Endothelial cell of umbilical vein (primary cell): ENCODE data around the gene UNC5B. TPM values are rescaled to one million over a fixed set of nuclear protein-coding genes. Genes with fewer than 3 reads are reported as not detected.

Source experiments
- BruUV-seq: library from RNA; stranded (reverse); fragments of 400-500 nt; replicated peaks from 2 replicates; lab custom pipeline; 2021; lab: Mats Ljungman, UMichigan
- CTCF ChIA-PET: fragments of 300-600, 350-600 bp; sonication (Branson Sonifier 250); formaldehyde crosslinking; loops from one replicate; lab custom pipeline; 2021; ENCODE audit warnings: antibody characterized with exemption, inconsistent platforms; lab: Charles Lee
- POLR2A ChIA-PET: fragments of 300-600, 350-600 bp; sonication (Branson Sonifier 250); formaldehyde crosslinking; loops from one replicate; lab custom pipeline; 2021; ENCODE audit warnings: antibody characterized with exemption, inconsistent platforms; lab: Charles Lee
- DNase-seq: peaks from one replicate; pipeline ENCODE4 v3.0.0-alpha.2; 2011; ENCODE audit warnings: low read depth, low spot score
- FAIRE-seq: peaks from 2 replicates; lab custom pipeline; 2011; peaks lifted over from hg19 to GRCh38; lab: Jason Lieb, UNC
- H2AFZ ChIP-seq: 2 replicates; pipeline ENCODE4 v1.6.0; 2012; ENCODE audit warnings: low read depth, low read length, control low read depth, inconsistent platforms
- H3K27ac ChIP-seq: 2 replicates; pipeline ENCODE4 v1.5.1; 2011; ENCODE audit warnings: low read depth, mild to moderate bottlenecking, control low read depth, low read length, moderate library complexity; ENCODE audit not compliant: insufficient read depth
- H3K27me3 ChIP-seq, 2 experiments: 2 replicates each; pipeline versions ENCODE4 v1.6.0 to v1.6.1; 2011; ENCODE audit warnings: low read length in 2 of 2, mixed read lengths in 1 of 2; ENCODE audit not compliant: control insufficient read depth in 2 of 2, insufficient read depth in 2 of 2
- H3K36me3 ChIP-seq, 2 experiments: 2 replicates in 1 of 2; 3 replicates in 1 of 2; pipeline ENCODE4 v1.5.1; 2011; ENCODE audit warnings: low read length in 2 of 2, mild to moderate bottlenecking in 1 of 2, moderate library complexity in 1 of 2; ENCODE audit not compliant: control insufficient read depth in 2 of 2, insufficient read depth in 2 of 2; ENCODE audit errors: extremely low read depth in 1 of 2
- H3K4me1 ChIP-seq: 3 replicates; pipeline ENCODE4 v1.5.1; 2011; ENCODE audit warnings: mild to moderate bottlenecking, low read length; ENCODE audit not compliant: control insufficient read depth, insufficient read depth; ENCODE audit errors: extremely low read depth
- H3K4me2 ChIP-seq: 2 replicates; pipeline ENCODE4 v1.6.1; 2011; ENCODE audit warnings: low read length, control low read depth, mixed read lengths; ENCODE audit not compliant: insufficient read depth
- H3K4me3 ChIP-seq, 3 experiments: fragments of 200-600 bp in 1 of 3; sonication (generic), shearing (Covaris generic) in 1 of 3; replicated peaks in 1 of 3; 2 replicates each; pipeline ENCODE4 v1.5.1; 2011 to 2016; ENCODE audit warnings: control low read depth in 3 of 3, low read length in 3 of 3, mild to moderate bottlenecking in 2 of 3, inconsistent platforms in 1 of 3, low read depth in 1 of 3, moderate library complexity in 1 of 3; ENCODE audit not compliant: insufficient read depth in 1 of 3
- H3K79me2 ChIP-seq: 2 replicates; pipeline ENCODE4 v1.6.0; 2012; ENCODE audit warnings: low read length, inconsistent platforms; ENCODE audit not compliant: control insufficient read depth, insufficient read depth
- H3K9ac ChIP-seq: replicated peaks from 2 replicates; pipeline ENCODE3; 2011; ENCODE audit warnings: low read length, control low read depth; ENCODE audit not compliant: insufficient read depth; ENCODE audit errors: extremely low read depth
- H3K9me1 ChIP-seq: replicated peaks from 3 replicates; pipeline ENCODE4 v1.6.0; 2011; ENCODE audit warnings: mild to moderate bottlenecking, low read length; ENCODE audit not compliant: control insufficient read depth, insufficient read depth; ENCODE audit errors: extremely low read depth
- H3K9me3 ChIP-seq: replicated peaks from 2 replicates; pipeline ENCODE4 v1.5.1; 2012; ENCODE audit warnings: low read length, inconsistent platforms; ENCODE audit not compliant: control insufficient read depth, insufficient read depth
- H4K20me1 ChIP-seq: replicated peaks from 2 replicates; pipeline ENCODE3; 2011; ENCODE audit warnings: mild to moderate bottlenecking, low read length; ENCODE audit not compliant: control insufficient read depth, insufficient read depth; ENCODE audit errors: extremely low read depth
- EZH2 ChIP-seq: IDR thresholded peaks from 2 replicates; pipeline ENCODE4 v1.6.1; 2012; ENCODE audit warnings: borderline replicate concordance, low read depth, mild to moderate bottlenecking, moderate library complexity, low read length, inconsistent platforms; ENCODE audit not compliant: severe bottlenecking
- FOS ChIP-seq: IDR thresholded peaks from 2 replicates; pipeline ENCODE4 v1.6.1; 2011; ENCODE audit warnings: mild to moderate bottlenecking, low read length, moderate library complexity, borderline replicate concordance; ENCODE audit not compliant: insufficient read depth
- GATA2 ChIP-seq: IDR thresholded peaks from 2 replicates; pipeline ENCODE4 v1.7.0; 2011; ENCODE audit warnings: low read depth, mild to moderate bottlenecking, moderate library complexity, mixed read lengths, low read length; ENCODE audit not compliant: insufficient read length, insufficient read depth
- JUN ChIP-seq: IDR thresholded peaks from 2 replicates; pipeline ENCODE4 v1.6.1; 2011; ENCODE audit warnings: borderline replicate concordance, low read depth; ENCODE audit not compliant: insufficient read length, insufficient read depth
- MYC ChIP-seq: IDR thresholded peaks from one replicate; pipeline ENCODE4 v1.6.1; 2011; ENCODE audit warnings: mild to moderate bottlenecking, low read depth, low read length
- POLR2A ChIP-seq: IDR thresholded peaks from 2 replicates; pipeline ENCODE4 v1.6.1; 2012; ENCODE audit warnings: low read depth, mild to moderate bottlenecking, control low read depth, low read length
- POLR2AphosphoS5 ChIP-seq: IDR thresholded peaks from 2 replicates; pipeline ENCODE4 v1.6.1; 2012; ENCODE audit warnings: low read depth, mild to moderate bottlenecking, control low read depth, low read length, moderate library complexity; ENCODE audit not compliant: insufficient read depth
- dilution Hi-C: fragments of 300-500 bp; cut with MboI; formaldehyde crosslinking; loops from one replicate; pipeline ENCODE4 v1.15.0; 2019; ENCODE audit warnings: low sequenced_read_pairs; ENCODE audit not compliant: extremely low pct_ligation_motif_present
- intact Hi-C: fragments of 100-400 bp; cut with micrococcal nuclease; formaldehyde crosslinking; loops from one replicate; pipeline ENCODE4 v1.10.0; 2022
- polyA plus RNA-seq, 4 experiments: library from polyadenylated mRNA; depleted of rRNA in 3 of 4; stranded (reverse) in 3 of 4; unstranded in 1 of 4; fragments of >200 nt; gene quantifications; 2 replicates each; pipeline versions ENCODE4 v1.2.1 to v1.2.3, GENCODE V29; 2011 to 2012; ENCODE audit warnings: missing spikeins in 1 of 4
- total RNA-seq: library from RNA; stranded (reverse); gene quantifications from 2 replicates; pipeline ENCODE4 v1.2.3, GENCODE V29; 2021
- TF ChIP-seq, protein P1 (sequence below), 2 donors: IDR thresholded peaks; 1 replicate in 1 of 2; 2 replicates in 1 of 2; pipeline ENCODE4 v1.5.1; 2011; ENCODE audit warnings: low read length in 2 of 2, mild to moderate bottlenecking in 2 of 2, moderate library complexity in 2 of 2, control low read depth in 1 of 2, inconsistent platforms in 1 of 2, low read depth in 1 of 2; ENCODE audit not compliant: insufficient read depth in 1 of 2; ENCODE audit errors: extremely low read depth in 1 of 2
- TF ChIP-seq, protein P2 (sequence below): IDR thresholded peaks from 2 replicates; pipeline ENCODE4 v1.6.1; 2011; ENCODE audit not compliant: insufficient read depth, insufficient read length

The UNC5B gene
- total and polyA plus RNA-seq, 2 donors (not counting 3 experiments of a cell fraction or from before 2014, with no cell fraction given), result 0.39 to 2.5 TPM

DNA sequence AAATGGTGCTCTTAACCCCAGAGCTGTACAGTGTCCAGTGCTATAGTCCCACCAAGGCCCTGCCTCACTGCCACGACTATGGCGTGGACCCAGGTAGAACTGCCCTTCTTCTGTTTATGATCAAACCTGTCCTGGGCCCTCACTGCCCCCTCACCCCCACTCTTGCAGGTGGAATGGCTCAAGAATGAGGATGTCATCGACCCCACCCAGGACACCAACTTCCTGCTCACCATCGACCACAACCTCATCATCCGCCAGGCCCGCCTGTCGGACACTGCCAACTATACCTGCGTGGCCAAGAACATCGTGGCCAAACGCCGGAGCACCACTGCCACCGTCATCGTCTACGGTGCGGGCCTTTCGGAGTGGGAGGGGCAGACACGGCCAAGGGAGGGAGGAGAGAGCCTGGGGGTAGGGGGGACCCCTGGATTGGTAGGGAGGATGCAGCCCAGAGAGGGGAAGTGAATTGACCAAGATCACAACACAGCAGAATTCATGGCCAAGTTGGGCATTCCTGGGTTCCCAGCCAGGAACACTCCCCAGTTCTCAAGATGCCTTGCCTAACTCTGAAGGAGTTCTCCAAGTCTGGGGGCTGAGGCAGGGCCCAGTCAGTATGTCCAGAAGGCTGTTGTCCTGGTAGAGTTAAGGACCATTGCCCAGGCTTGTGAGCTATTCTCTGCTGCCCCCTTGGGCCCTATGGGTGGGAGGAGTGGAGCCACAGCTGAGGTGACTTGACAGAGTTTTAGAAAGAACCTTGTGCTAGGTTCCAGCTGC, 74.3 kb downstream of the UNC5B start:
- BruUV-seq, result no TSS peak
- Histone ChIP-seq H3K79me2 (no peaks in the 10 kb centered on the region), H3K9ac (no peak overlapping the region), H3K9me3 (no peaks in the 10 kb centered on the region), H3K27ac (no peak overlapping the region), H3K36me3 (no peaks in the 10 kb centered on the region), H3K4me2 (no peak overlapping the region), H3K9me1 (no peaks in the 10 kb centered on the region), H4K20me1 (no peaks in the 10 kb centered on the region), H2AFZ (no peak overlapping the region), H3K27me3 (no peaks in the 10 kb centered on the region), H3K4me3 (no peak overlapping the region), H3K4me1 (no peaks in the 10 kb centered on the region)
- FAIRE-seq (no peak), DNase-seq (no peak)
- intact Hi-C loops, result no loop called here
- dilution Hi-C loops, result no loop called here
- CTCF ChIA-PET, result interaction anchor here (0.6 to 7.6 kb wide), 6 partner anchors 16 to 384 kb away, joined by 3 to 108 read pairs (median 42); no protein-coding TSS in a partner anchor
- TF ChIP-seq GATA2 (no peak), POLR2AphosphoS5 (no peak), EZH2 (no peak), POLR2A (no peak), JUN (no peak), FOS (no peak), MYC (no peak)
- TF ChIP-seq, protein P1, sequence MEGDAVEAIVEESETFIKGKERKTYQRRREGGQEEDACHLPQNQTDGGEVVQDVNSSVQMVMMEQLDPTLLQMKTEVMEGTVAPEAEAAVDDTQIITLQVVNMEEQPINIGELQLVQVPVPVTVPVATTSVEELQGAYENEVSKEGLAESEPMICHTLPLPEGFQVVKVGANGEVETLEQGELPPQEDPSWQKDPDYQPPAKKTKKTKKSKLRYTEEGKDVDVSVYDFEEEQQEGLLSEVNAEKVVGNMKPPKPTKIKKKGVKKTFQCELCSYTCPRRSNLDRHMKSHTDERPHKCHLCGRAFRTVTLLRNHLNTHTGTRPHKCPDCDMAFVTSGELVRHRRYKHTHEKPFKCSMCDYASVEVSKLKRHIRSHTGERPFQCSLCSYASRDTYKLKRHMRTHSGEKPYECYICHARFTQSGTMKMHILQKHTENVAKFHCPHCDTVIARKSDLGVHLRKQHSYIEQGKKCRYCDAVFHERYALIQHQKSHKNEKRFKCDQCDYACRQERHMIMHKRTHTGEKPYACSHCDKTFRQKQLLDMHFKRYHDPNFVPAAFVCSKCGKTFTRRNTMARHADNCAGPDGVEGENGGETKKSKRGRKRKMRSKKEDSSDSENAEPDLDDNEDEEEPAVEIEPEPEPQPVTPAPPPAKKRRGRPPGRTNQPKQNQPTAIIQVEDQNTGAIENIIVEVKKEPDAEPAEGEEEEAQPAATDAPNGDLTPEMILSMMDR (IDR thresholded peaks at IDR 0.05; ENCODE audit: extremely low read depth in 1 of 2, insufficient read depth in 1 of 2, low read depth in 1 of 2, low read length in 2 of 2), result no peak
- TF ChIP-seq, protein P2, sequence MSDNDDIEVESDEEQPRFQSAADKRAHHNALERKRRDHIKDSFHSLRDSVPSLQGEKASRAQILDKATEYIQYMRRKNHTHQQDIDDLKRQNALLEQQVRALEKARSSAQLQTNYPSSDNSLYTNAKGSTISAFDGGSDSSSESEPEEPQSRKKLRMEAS, result no peak
- POLR2A ChIA-PET, result interaction anchor here (0.6 kb wide), 1 partner anchor 1208 kb away, joined by 4 read pairs; no protein-coding TSS in a partner anchor
